ENCODE results near the gene GIPR.

GRCh38 chr19:45676851-45677263 lies 8.8 kb downstream of the GIPR start:
- TF ChIP-seq CTCF (IDR thresholded peaks at IDR 0.05): no peak
- TF ChIP-seq POLR2A (IDR thresholded peaks at IDR 0.05): no peak

All from thyroid gland (tissue), 4 donors.